HepG2 (cell line): ENCODE results near the gene SHC1. TPM values are rescaled to one million over a fixed set of nuclear protein-coding genes. Genes with fewer than 3 reads are reported as not detected.

Experiments
- DPF2 ChIP-seq: sonication (generic); formaldehyde crosslinking; IDR thresholded peaks from 2 replicates; pipeline ENCODE4 v1.4.0; 2020; ENCODE audit warnings: mild to moderate bottlenecking, low read depth, missing genetic modification reagents, borderline replicate concordance
- DR1 ChIP-seq: sonication (generic); formaldehyde crosslinking; IDR thresholded peaks from 2 replicates; pipeline ENCODE4 v1.8.0; 2021; ENCODE audit warnings: mild to moderate bottlenecking, missing genetic modification reagents, inconsistent platforms
- DZIP1 ChIP-seq: sonication (generic); formaldehyde crosslinking; IDR thresholded peaks from 2 replicates; pipeline ENCODE4 v1.5.0; 2020; ENCODE audit warnings: mild to moderate bottlenecking, missing genetic modification reagents
- FOXK2 ChIP-seq: fragments of 450-650 bp; IDR thresholded peaks from 2 replicates; pipeline ENCODE4 v1.6.1; 2016
- NFATC3 ChIP-seq: sonication (generic); formaldehyde crosslinking; IDR thresholded peaks from 2 replicates; pipeline ENCODE4 v1.5.1; 2020; ENCODE audit warnings: mild to moderate bottlenecking, missing genetic modification reagents
- NFIB ChIP-seq: sonication (generic); formaldehyde crosslinking; IDR thresholded peaks from 2 replicates; pipeline ENCODE4 v1.9.0; 2021; ENCODE audit warnings: missing genetic modification reagents, mild to moderate bottlenecking, borderline replicate concordance
- TFE3 ChIP-seq: IDR thresholded peaks from 2 replicates; pipeline ENCODE4 v1.6.1; 2016
- ZFP41 ChIP-seq: sonication (generic); formaldehyde crosslinking; IDR thresholded peaks from 2 replicates; pipeline ENCODE4 v1.4.0; 2020; ENCODE audit warnings: mild to moderate bottlenecking, missing genetic modification reagents, borderline replicate concordance
- ZHX2 ChIP-seq, 2 experiments: sonication (generic) in 1 of 2; formaldehyde crosslinking in 1 of 2; IDR thresholded peaks; 2 replicates each; pipeline versions ENCODE4 v1.6.1 to v1.9.0; 2014 to 2022; ENCODE audit warnings: antibody characterized with exemption in 1 of 2, borderline replicate concordance in 1 of 2, inconsistent platforms in 1 of 2, low read depth in 1 of 2, missing genetic modification reagents in 1 of 2
- ZMYM4 ChIP-seq: sonication (generic); formaldehyde crosslinking; IDR thresholded peaks from 2 replicates; pipeline ENCODE4 v1.8.1; 2023; ENCODE audit warnings: mild to moderate bottlenecking, missing genetic modification reagents
- ZNF18 ChIP-seq: sonication (generic); formaldehyde crosslinking; IDR thresholded peaks from 2 replicates; pipeline ENCODE4 v1.8.0; 2022; ENCODE audit warnings: mild to moderate bottlenecking, missing genetic modification reagents; ENCODE audit not compliant: insufficient replicate concordance
- ZNF225 ChIP-seq: sonication (generic); formaldehyde crosslinking; IDR thresholded peaks from 2 replicates; pipeline ENCODE4 v1.4.0; 2020; ENCODE audit warnings: mild to moderate bottlenecking, missing genetic modification reagents
- ZNF230 ChIP-seq: sonication (generic); formaldehyde crosslinking; IDR thresholded peaks from 2 replicates; pipeline ENCODE4 v1.4.0; 2020; ENCODE audit warnings: mild to moderate bottlenecking, missing genetic modification reagents
- ZNF530 ChIP-seq: sonication (generic); formaldehyde crosslinking; IDR thresholded peaks from 2 replicates; pipeline ENCODE4 v1.5.0; 2020; ENCODE audit warnings: low read depth, mild to moderate bottlenecking, missing genetic modification reagents
- ZNF557 ChIP-seq: sonication (generic); formaldehyde crosslinking; IDR thresholded peaks from 2 replicates; pipeline ENCODE4 v1.4.0; 2020; ENCODE audit warnings: missing genetic modification reagents
- ZNF780A ChIP-seq: sonication (generic); formaldehyde crosslinking; IDR thresholded peaks from 2 replicates; pipeline ENCODE4 v1.8.0; 2022; ENCODE audit warnings: mild to moderate bottlenecking, missing genetic modification reagents, moderate library complexity
- polyA plus RNA-seq, 8 experiments: library from polyadenylated mRNA; depleted of rRNA in 3 of 8; stranded (reverse) in 7 of 8; unstranded in 1 of 8; fragments of >200 nt; fragmentation: Illumina TruSeq in 4 of 8; extraction: Trizol in 4 of 8; gene quantifications; 2 replicates each; pipeline versions ENCODE4 v1.2.1 to v1.2.3, GENCODE V29; 2011 to 2016; ENCODE audit warnings: low read depth in 4 of 8, missing spikeins in 1 of 8, mixed read lengths in 1 of 8; ENCODE audit not compliant: insufficient read depth in 1 of 8
- total RNA-seq, 5 experiments: library from RNA; depleted of rRNA; stranded (reverse); fragments of >200 nt; fragmentation: Illumina TruSeq; extraction: Trizol; gene quantifications; 2 replicates each; pipeline ENCODE4 v1.2.3, GENCODE V29; 2016; ENCODE audit warnings: low read depth in 1 of 5

Gene SHC1
- total and polyA plus RNA-seq, 2 of the 13 experiments (the other 11 are each of a cell fraction or from before 2014, with no cell fraction given): 52.0 to 137 TPM

GRCh38 chr1:154961207-154962155 is 9.1 kb downstream of the SHC1 start, which contains the start of gene PYGO2 (continued):
- no peak for TF ChIP-seq DZIP1 (CRISPR knock-in tag)
- no peak; the same call in 1 of the 2 replicates for TF ChIP-seq ZFP41 (CRISPR knock-in tag)
- TF ChIP-seq TFE3 (CRISPR knock-in tag): no peak
- TF ChIP-seq DR1 (CRISPR knock-in tag): no peak
- no peak; the same call in 1 of the 2 replicates for TF ChIP-seq ZNF230
- no peak for TF ChIP-seq ZHX2 (IDR thresholded peaks at IDR 0.05; ENCODE audit: low read depth)
- TF ChIP-seq ZHX2 (CRISPR knock-in tag; IDR thresholded peaks at IDR 0.05; ENCODE audit: borderline replicate concordance): no peak
- no peak for TF ChIP-seq DPF2
- no peak for TF ChIP-seq NFIB
- peak; percentile 84 for TF ChIP-seq FOXK2
- peak; percentile 89; the same call in 1 of the 2 replicates for TF ChIP-seq ZNF557
- peak; percentile 81 for TF ChIP-seq ZNF18 (CRISPR knock-in tag)
- TF ChIP-seq ZMYM4 (CRISPR knock-in tag): peak; percentile 73
- TF ChIP-seq ZNF530 (CRISPR knock-in tag): no peak
- TF ChIP-seq ZNF225: no peak
- TF ChIP-seq NFATC3: no peak
- TF ChIP-seq ZNF780A (CRISPR knock-in tag): no peak
